IMR-90 (cell line): ENCODE data around the gene GAGE12J. TPM values are rescaled to one million over a fixed set of nuclear protein-coding genes. Genes with fewer than 3 reads are reported as not detected.

Experiments
- ATAC-seq: fragments of 200-7000 bp; cut with Tn5 transposase; 2 replicates; pipeline ENCODE4 v1.9.1; 2020; ENCODE audit warnings: low read depth, mild to moderate bottlenecking, moderate library complexity
- BruUV-seq: library from RNA; stranded (reverse); fragments of 400-500 nt; replicated peaks from 2 replicates; lab custom pipeline; 2021; lab: Mats Ljungman, UMichigan
- CTCF ChIA-PET: fragments of 300-600 bp; formaldehyde crosslinking; extraction: SDS; loops from one replicate; lab custom pipeline; 2021; ENCODE audit warnings: antibody characterized with exemption; lab: Yijun Ruan, JAX
- POLR2A ChIA-PET: fragments of 300-600 bp; sonication (Branson Sonifier 250); formaldehyde crosslinking; loops from one replicate; lab custom pipeline; 2022; ENCODE audit warnings: antibody characterized with exemption; ENCODE audit not compliant: unreplicated experiment; lab: Charles Lee
- DNase-seq: peaks from one replicate; pipeline ENCODE4 v3.0.0; 2013
- H2AFZ ChIP-seq: replicated peaks from 2 replicates; pipeline ENCODE3; 2013; ENCODE audit warnings: low read length, mild to moderate bottlenecking; ENCODE audit not compliant: poor library complexity
- H2AK5ac ChIP-seq: 2 replicates; pipeline ENCODE4 v1.6.1; 2013; ENCODE audit warnings: low read depth, low read length, inconsistent platforms
- H2AK9ac ChIP-seq: replicated peaks from 2 replicates; pipeline ENCODE3; 2013; ENCODE audit warnings: mild to moderate bottlenecking, low read depth, low read length, moderate library complexity; ENCODE audit not compliant: poor library complexity
- H2BK120ac ChIP-seq: 2 replicates; pipeline ENCODE4 v1.6.1; 2013; ENCODE audit warnings: low read depth, low read length, inconsistent platforms
- H2BK15ac ChIP-seq: 3 replicates; pipeline ENCODE4 v1.6.1; 2013; ENCODE audit warnings: low read depth, low read length, inconsistent platforms
- H2BK20ac ChIP-seq: 2 replicates; pipeline ENCODE4 v1.6.1; 2013; ENCODE audit warnings: low read depth, mild to moderate bottlenecking, inconsistent platforms, low read length, moderate library complexity
- H2BK5ac ChIP-seq: 2 replicates; pipeline ENCODE4 v1.6.1; 2013; ENCODE audit warnings: mild to moderate bottlenecking, low read depth, low read length, inconsistent platforms; ENCODE audit not compliant: poor library complexity, severe bottlenecking
- H3K14ac ChIP-seq: replicated peaks from 2 replicates; pipeline ENCODE4 v1.6.1; 2013; ENCODE audit warnings: low read depth, low read length, inconsistent platforms
- H3K18ac ChIP-seq: 2 replicates; pipeline ENCODE4 v1.6.1; 2013; ENCODE audit warnings: low read depth, low read length, control low read depth
- H3K23ac ChIP-seq: 2 replicates; pipeline ENCODE4 v1.6.1; 2013; ENCODE audit warnings: low read depth, low read length, inconsistent platforms
- H3K27ac ChIP-seq: 2 replicates; pipeline ENCODE4 v1.5.1; 2013; ENCODE audit warnings: mild to moderate bottlenecking, control low read depth, low read length; ENCODE audit not compliant: insufficient read depth
- H3K27me3 ChIP-seq: 2 replicates; pipeline ENCODE4 v1.6.1; 2013; ENCODE audit warnings: low read length; ENCODE audit not compliant: control insufficient read depth, insufficient read depth
- H3K36me3 ChIP-seq: 2 replicates; pipeline ENCODE4 v1.6.1; 2013; ENCODE audit warnings: low read length, mixed read lengths; ENCODE audit not compliant: control insufficient read depth, insufficient read depth
- H3K4ac ChIP-seq: 2 replicates; pipeline ENCODE4 v1.6.1; 2013; ENCODE audit warnings: low read depth, low read length, inconsistent platforms
- H3K4me1 ChIP-seq: 2 replicates; pipeline ENCODE4 v1.6.1; 2013; ENCODE audit warnings: low read length, mixed read lengths; ENCODE audit not compliant: control insufficient read depth, insufficient read depth
- H3K4me2 ChIP-seq: 2 replicates; pipeline ENCODE4 v1.6.1; 2013; ENCODE audit warnings: low read depth, mild to moderate bottlenecking, control low read depth, low read length, moderate library complexity
- H3K4me3 ChIP-seq: 2 replicates; pipeline ENCODE4 v1.5.1; 2013; ENCODE audit warnings: low read depth, mild to moderate bottlenecking, control low read depth, low read length, moderate library complexity; ENCODE audit not compliant: insufficient read depth
- H3K56ac ChIP-seq: 2 replicates; pipeline ENCODE4 v1.6.1; 2013; ENCODE audit warnings: low read length, inconsistent platforms; ENCODE audit not compliant: insufficient read depth; ENCODE audit errors: extremely low read depth
- H3K79me1 ChIP-seq, 2 experiments: 2 replicates each; pipeline ENCODE4 v1.6.1; 2013; ENCODE audit warnings: low read length in 2 of 2, inconsistent platforms in 1 of 2, low read depth in 1 of 2
- H3K9ac ChIP-seq: 2 replicates; pipeline ENCODE4 v1.6.1; 2013; ENCODE audit warnings: low read depth, low read length, control low read depth
- H3K9me1 ChIP-seq: 2 replicates; pipeline ENCODE4 v1.6.1; 2013; ENCODE audit warnings: low read length, inconsistent platforms; ENCODE audit not compliant: insufficient read depth
- H3K9me3 ChIP-seq: 2 replicates; pipeline ENCODE4 v1.6.1; 2013; ENCODE audit warnings: low read length; ENCODE audit not compliant: control insufficient read depth, insufficient read depth
- H4K20me1 ChIP-seq: 2 replicates; pipeline ENCODE4 v1.6.1; 2013; ENCODE audit warnings: low read length, inconsistent platforms; ENCODE audit not compliant: insufficient read depth
- H4K5ac ChIP-seq: 2 replicates; pipeline ENCODE4 v1.6.1; 2013; ENCODE audit warnings: mild to moderate bottlenecking, low read depth, low read length, control low read depth
- H4K8ac ChIP-seq, 2 experiments: 2 replicates each; pipeline ENCODE4 v1.6.1; 2013; ENCODE audit warnings: low read depth in 2 of 2, low read length in 2 of 2, control low read depth in 1 of 2, inconsistent platforms in 1 of 2
- H4K91ac ChIP-seq: 2 replicates; pipeline ENCODE4 v1.6.1; 2013; ENCODE audit warnings: low read depth, low read length, inconsistent platforms; ENCODE audit not compliant: insufficient read depth
- CEBPB ChIP-seq: IDR thresholded peaks from 2 replicates; pipeline ENCODE4 v1.6.1; 2012; ENCODE audit warnings: low read depth, low read length, improper control_type of control experiment
- CHD1 ChIP-seq: IDR thresholded peaks from 2 replicates; pipeline ENCODE4 v1.6.1; 2012; ENCODE audit warnings: low read depth, low read length, improper control_type of control experiment
- FOS ChIP-seq: fragments of 150-350 bp; IDR thresholded peaks from 2 replicates; pipeline ENCODE4 v1.6.1; 2016; ENCODE audit warnings: low read depth, low read length
- MAFK ChIP-seq: IDR thresholded peaks from 2 replicates; pipeline ENCODE4 v1.6.1; 2012; ENCODE audit warnings: low read depth, low read length, improper control_type of control experiment
- MXI1 ChIP-seq: IDR thresholded peaks from 2 replicates; pipeline ENCODE4 v1.6.1; 2012; ENCODE audit warnings: low read depth, mild to moderate bottlenecking, low read length, moderate library complexity, borderline replicate concordance
- POLR2A ChIP-seq: IDR thresholded peaks from 2 replicates; pipeline ENCODE4 v1.6.1; 2012; ENCODE audit warnings: mild to moderate bottlenecking, low read depth, low read length
- RAD21 ChIP-seq: IDR thresholded peaks from 2 replicates; pipeline ENCODE4 v1.6.1; 2012; ENCODE audit warnings: low read length, improper control_type of control experiment
- SMC3 ChIP-seq: fragments of 150-350 bp; IDR thresholded peaks from 2 replicates; pipeline ENCODE4 v1.6.1; 2016; ENCODE audit warnings: low read depth, mild to moderate bottlenecking, antibody characterized with exemption, low read length, moderate library complexity
- WGBS, 2 experiments: methylation state at CpG; one replicate each; pipeline versions ENCODE4 v1.1.5 to v1.1.7; 2013; ENCODE audit warnings: missing lambda C conversion rate in 2 of 2; ENCODE audit not compliant: insufficient read length in 1 of 2; ENCODE audit errors: extremely low coverage in 2 of 2; 5-methylcytosine and 5-hydroxymethylcytosine counted together
- dilution Hi-C: fragments of 300-500 bp; cut with HindIII; formaldehyde crosslinking; loops from one replicate; pipeline ENCODE4 v1.14.3; 2018; ENCODE audit warnings: low sequenced_read_pairs; ENCODE audit not compliant: unreplicated experiment
- in situ Hi-C: fragments of 300-500 bp; cut with MboI; formaldehyde crosslinking; loops from 3 replicates; pipeline ENCODE4 v1.14.3; 2019; ENCODE audit warnings: low sequenced_read_pairs, inconsistent platforms, mixed read lengths
- intact Hi-C: fragments of 100-400 bp; cut with micrococcal nuclease; formaldehyde crosslinking; loops from 2 replicates; pipeline ENCODE4 v1.10.0; 2022
- polyA plus RNA-seq, 3 experiments: library from polyadenylated mRNA; depleted of rRNA; stranded (reverse); fragments of >200 nt; gene quantifications; 2 replicates each; pipeline ENCODE4 v1.2.3, GENCODE V29; 2012; ENCODE audit warnings: low replicate concordance in 1 of 3
- total RNA-seq: library from RNA; depleted of rRNA; stranded (reverse); fragments of >200 nt; gene quantifications from 2 replicates; pipeline ENCODE4 v1.2.3, GENCODE V29; 2012
- TF ChIP-seq, protein P1 (sequence below): conservative IDR thresholded peaks from 2 replicates; pipeline ENCODE4 v1.5.1; 2012; ENCODE audit warnings: mild to moderate bottlenecking, low read depth, low read length, improper control_type of control experiment
- TF ChIP-seq, protein P2 (sequence below): fragments of 150-350 bp; IDR thresholded peaks from 2 replicates; pipeline ENCODE4 v1.6.1; 2017; ENCODE audit warnings: mild to moderate bottlenecking, antibody characterized with exemption, low read length, low read depth

The GAGE12J gene
- total and polyA plus RNA-seq, 2 of the 4 experiments (the other 2 are of a cell fraction) = not detected

DNA sequence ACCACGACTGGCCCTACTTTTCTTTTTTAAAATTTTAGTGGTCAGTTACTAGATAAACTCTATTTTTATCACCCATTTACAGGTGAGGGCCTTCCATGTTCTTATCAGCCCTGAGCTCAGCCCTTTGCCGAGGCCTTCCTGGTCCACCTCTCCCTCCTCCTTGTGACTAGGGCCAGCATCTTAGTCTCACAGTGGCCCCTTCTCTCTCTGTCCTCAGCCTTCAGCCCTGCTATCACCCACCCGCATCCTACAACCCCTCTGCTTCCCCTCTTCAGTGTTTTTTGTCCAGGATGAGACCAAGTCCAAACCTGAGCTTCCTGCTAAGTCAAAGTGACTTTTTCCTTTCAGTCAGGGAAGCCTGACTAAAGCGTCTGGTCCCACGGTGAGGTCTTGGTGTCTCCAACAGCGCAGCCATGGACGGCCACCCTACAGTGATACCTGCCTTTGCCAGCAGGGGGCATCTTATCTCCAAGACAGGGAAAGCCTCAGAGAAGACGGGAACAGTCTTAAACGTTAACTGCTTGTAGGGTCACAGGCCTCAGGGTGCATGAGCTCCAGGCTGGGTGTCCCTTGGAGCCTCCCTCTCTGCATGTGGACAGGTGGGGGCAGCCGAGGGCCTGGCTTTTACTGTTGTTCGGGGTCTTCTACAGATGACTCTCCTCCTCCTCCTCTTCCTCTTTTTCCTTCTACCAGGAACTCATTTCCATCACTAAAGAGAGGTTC is 30.1 kb upstream of the GAGE12J start:
- Histone ChIP-seq H3K18ac (no peak overlapping the region), H3K79me1 (no peaks in the 10 kb centered on the region), H2BK5ac (no peak overlapping the region), H3K4me3 (no peak overlapping the region), H3K56ac (no peak overlapping the region), H2BK20ac (no peak overlapping the region), H4K20me1 (no peaks in the 10 kb centered on the region), H3K9me1 (no peaks in the 10 kb centered on the region), H3K4me2 (no peak overlapping the region), H4K5ac (no peak overlapping the region), H3K36me3 (no peaks in the 10 kb centered on the region), H2AK5ac (no peak overlapping the region), H2BK15ac (no peak overlapping the region), H3K27me3 (peaks cover 3% of the 10 kb centered on the region; the same call in 1 of the 2 replicates), H3K4ac (no peak overlapping the region), H4K91ac (no peak overlapping the region), H3K4me1 (no peaks in the 10 kb centered on the region), H3K9me3 (no peaks in the 10 kb centered on the region), H2AFZ (peak overlapping the region; percentile 56), H3K14ac (no peak overlapping the region), H3K27ac (no peak overlapping the region), H4K8ac (no peak overlapping the region), H3K9ac (no peak overlapping the region), H2AK9ac (no peak overlapping the region), H2BK120ac (no peak overlapping the region), H3K23ac (no peak overlapping the region)
- in situ Hi-C loops = no loop called here
- 46% methylated on average over 5 of the region's 11 CpGs; no CpG with 5 or more reads in 1 of the 2 experiments for WGBS, 2 experiments
- CTCF ChIA-PET = no interaction called here
- dilution Hi-C loops = no loop called here
- intact Hi-C loops = loop anchor here (1.0 kb wide), 1 partner anchor 463 kb away; no protein-coding TSS in a partner anchor
- POLR2A ChIA-PET = no interaction called here
- no TSS peak for BruUV-seq
- ATAC-seq (peak; percentile 90), DNase-seq (peak; percentile 45)
- TF ChIP-seq CEBPB = no peak
- TF ChIP-seq FOS = no peak
- TF ChIP-seq, protein P1, sequence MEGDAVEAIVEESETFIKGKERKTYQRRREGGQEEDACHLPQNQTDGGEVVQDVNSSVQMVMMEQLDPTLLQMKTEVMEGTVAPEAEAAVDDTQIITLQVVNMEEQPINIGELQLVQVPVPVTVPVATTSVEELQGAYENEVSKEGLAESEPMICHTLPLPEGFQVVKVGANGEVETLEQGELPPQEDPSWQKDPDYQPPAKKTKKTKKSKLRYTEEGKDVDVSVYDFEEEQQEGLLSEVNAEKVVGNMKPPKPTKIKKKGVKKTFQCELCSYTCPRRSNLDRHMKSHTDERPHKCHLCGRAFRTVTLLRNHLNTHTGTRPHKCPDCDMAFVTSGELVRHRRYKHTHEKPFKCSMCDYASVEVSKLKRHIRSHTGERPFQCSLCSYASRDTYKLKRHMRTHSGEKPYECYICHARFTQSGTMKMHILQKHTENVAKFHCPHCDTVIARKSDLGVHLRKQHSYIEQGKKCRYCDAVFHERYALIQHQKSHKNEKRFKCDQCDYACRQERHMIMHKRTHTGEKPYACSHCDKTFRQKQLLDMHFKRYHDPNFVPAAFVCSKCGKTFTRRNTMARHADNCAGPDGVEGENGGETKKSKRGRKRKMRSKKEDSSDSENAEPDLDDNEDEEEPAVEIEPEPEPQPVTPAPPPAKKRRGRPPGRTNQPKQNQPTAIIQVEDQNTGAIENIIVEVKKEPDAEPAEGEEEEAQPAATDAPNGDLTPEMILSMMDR = peak; percentile 50
- TF ChIP-seq SMC3 = peak; percentile 26; the same call in 1 of the 2 replicates
- TF ChIP-seq, protein P2, sequence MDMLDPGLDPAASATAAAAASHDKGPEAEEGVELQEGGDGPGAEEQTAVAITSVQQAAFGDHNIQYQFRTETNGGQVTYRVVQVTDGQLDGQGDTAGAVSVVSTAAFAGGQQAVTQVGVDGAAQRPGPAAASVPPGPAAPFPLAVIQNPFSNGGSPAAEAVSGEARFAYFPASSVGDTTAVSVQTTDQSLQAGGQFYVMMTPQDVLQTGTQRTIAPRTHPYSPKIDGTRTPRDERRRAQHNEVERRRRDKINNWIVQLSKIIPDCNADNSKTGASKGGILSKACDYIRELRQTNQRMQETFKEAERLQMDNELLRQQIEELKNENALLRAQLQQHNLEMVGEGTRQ = no peak
- TF ChIP-seq RAD21 = peak; percentile 35
- TF ChIP-seq MAFK = no peak
- no peak for TF ChIP-seq MXI1
- TF ChIP-seq POLR2A = no peak
- no peak for TF ChIP-seq CHD1
